Peyer's patch (tissue), 4 donors: Measurements from ENCODE around the gene CMTM8.

Experiments
- CTCF ChIP-seq, 6 experiments: fragments of 450-650 bp in 4 of 6; fragments of 200-600 bp in 2 of 6; sonication (generic) in 1 of 6; IDR thresholded peaks; one replicate each; pipeline ENCODE4 v1.5.1; 2017 to 2019; ENCODE audit warnings: antibody characterized with exemption in 6 of 6, mild to moderate bottlenecking in 3 of 6, moderate library complexity in 1 of 6
- POLR2A ChIP-seq, 2 donors: fragments of 450-650 bp; IDR thresholded peaks; one replicate each; pipeline ENCODE4 v1.5.1; 2017; ENCODE audit warnings: antibody characterized with exemption in 2 of 2, mild to moderate bottlenecking in 2 of 2, moderate library complexity in 2 of 2

GRCh38 chr3:32241100-32241499 lies 2.6 kb downstream of the CMTM8 start:
- TF ChIP-seq CTCF (IDR thresholded peaks at IDR 0.05) (no peak), POLR2A (IDR thresholded peaks at IDR 0.05) (no peak)
